Measurements from ENCODE around the gene MPDU1.
A peak's percentile ranks its signal among the peaks of the same experiment; 100 is the strongest.
"Not testable (repeated sequence)": the region's sequence is repeated elsewhere in the genome, so short reads cannot be mapped to it uniquely, and the experiment has no call there.

Gene MPDU1

GRCh38 chr17:7582396-7583252 is 1.0 kb upstream of the MPDU1 start:
- no peak for DNase-seq

GRCh38 chr17:7586673-7587419 is 3.2 kb downstream of the MPDU1 start:
- DNase-seq = no peak

DNA sequence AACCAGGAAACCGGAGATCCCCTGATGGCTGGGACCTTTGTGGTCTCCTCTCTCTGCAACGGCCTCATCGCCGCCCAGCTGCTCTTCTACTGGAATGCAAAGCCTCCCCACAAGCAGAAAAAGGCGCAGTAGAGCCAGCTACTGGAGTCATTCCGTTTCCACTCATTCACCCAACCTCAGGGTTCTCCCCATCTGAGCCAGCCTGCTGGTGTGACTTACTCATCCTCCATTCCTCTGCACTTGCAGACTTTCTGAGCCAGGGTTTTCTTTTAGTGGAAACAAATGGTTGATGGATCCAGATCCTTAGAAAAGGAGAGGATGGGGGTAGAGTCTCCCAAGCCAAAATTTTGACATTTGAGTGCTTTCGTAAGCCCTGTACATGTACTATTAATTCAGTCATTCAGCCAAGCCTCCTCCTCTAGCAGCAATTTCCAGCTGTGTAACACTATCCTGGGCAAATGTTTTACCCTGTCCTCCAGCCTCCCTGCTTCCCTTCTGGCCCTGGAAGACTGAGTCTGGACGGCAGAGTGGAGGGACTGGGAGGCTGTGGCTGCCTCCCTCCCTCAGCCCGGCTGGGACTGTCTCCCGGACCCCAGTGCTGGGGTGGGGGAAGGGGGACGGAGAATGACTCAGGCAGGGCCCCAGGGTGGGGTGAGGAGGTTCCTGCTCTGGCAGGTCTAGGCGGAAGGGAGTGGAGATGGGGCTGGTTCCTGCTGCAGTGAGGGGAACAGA is 3.9 kb downstream of the MPDU1 start:
- no peak for DNase-seq

DNA sequence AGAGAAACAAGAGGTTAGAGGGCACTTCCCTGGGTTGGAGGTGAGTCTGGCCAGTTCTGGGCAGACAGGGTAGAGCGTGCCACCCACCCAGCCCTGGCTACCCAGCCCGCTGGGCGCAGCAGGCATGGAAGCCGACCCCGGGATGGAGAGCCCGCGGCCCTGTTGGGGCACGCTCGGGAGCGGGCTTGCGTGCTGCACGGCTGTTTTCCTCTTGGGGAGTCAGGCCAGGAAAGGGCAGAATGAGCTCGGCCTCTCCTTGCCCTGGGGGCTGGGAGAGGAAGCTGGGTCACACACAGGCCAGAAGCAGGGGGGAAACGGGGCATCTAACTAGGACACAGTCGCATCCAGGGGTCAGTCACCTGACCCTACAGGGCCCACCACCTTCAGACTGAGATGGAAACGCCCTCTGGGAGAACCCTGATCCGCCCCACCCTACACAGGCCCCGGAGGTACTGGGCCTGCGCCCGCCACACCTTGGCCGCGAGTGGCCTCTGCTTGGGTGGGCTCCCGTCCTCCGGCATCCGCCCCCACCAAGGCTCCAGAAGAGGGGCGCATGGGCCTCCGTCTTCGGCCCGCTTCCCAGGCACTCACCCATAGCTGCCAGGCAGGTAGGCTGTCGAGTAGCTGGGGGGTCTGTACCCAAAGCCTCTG is 5.0 kb downstream of the MPDU1 start:
- no peak for DNase-seq

GRCh38 chr17:7589204-7589868 is 5.7 kb downstream of the MPDU1 start:
- DNase-seq = peak; percentile 59

- DNase-seq = no peak
These were observed 6.4 kb downstream of the MPDU1 start, which contains the start of gene SOX15 for GRCh38 chr17:7589891-7590691. SOX15 (minus strand) TSS chr17:7590094; CDS start chr17:7589676, 418 bp downstream.

DNA sequence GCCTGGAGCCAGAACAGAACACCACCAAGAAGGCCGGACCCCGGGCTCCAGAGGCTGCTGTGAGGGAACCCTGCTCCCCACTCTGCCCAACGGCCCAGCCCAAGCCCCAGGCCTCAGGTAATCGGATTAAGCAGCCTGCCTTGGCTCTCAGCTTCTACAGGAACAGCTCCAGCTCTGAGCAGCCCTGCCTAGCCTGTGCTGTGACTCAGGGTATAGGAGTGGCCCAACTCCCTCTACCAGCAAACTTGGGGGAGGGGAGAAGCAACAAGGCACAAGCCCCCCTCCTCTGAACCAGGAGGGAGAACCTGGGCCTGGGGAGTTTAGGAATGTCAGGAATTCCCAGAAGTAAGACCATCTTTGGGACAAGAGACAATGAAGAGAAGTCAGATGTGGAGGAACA is 7.1 kb downstream of the MPDU1 start:
- DNase-seq = no peak

- DNase-seq = no peak
These were observed 7.9 kb downstream of the MPDU1 start for GRCh38 chr17:7591596-7591995.

- no peak for DNase-seq
These were observed 8.9 kb downstream of the MPDU1 start for GRCh38 chr17:7592422-7593021.

DNA sequence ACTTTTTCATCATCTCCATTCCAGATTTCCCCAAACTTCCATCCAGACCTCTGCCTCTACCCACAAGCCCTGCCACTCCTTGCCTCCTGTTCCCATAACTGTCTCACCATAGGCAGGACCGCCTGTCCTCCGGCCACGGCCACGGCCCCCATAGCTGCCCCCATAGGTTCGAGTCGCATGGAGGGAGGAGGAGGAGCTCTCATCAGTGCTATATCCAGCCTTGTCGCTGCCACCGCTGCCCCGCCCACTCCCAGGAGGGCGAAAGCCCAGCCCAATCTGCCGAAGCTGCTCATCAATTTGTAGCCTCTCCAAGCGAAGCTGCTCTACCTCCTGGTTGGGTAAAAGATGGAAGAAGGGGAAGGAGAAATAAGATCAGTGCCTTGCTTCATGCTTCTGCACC is 9.6 kb downstream of the MPDU1 start:
- DNase-seq = no peak

- not testable (repeated sequence) for DNase-seq
These were observed 13.9 kb downstream of the MPDU1 start for GRCh38 chr17:7597561-7597960.

DNA sequence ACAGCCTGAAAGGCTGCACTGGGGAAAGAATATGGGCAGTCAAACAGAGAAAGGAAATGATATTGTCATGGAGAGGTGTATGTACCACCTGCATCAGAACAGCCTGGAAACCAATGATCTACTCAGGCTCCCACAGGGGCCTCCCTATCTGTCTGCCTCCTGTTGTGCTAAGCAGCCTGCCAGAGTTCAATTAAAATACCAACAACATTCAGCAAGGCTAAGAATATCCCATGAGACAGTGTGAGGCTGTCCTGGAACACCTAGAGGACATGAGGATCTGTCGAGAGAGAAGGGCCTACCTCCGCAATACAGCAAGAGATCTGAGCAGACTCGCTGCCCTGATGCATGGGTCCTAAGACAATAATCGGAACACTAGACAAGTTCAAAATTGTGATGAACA is 22.6 kb downstream of the MPDU1 start:
- no peak for DNase-seq

DNA sequence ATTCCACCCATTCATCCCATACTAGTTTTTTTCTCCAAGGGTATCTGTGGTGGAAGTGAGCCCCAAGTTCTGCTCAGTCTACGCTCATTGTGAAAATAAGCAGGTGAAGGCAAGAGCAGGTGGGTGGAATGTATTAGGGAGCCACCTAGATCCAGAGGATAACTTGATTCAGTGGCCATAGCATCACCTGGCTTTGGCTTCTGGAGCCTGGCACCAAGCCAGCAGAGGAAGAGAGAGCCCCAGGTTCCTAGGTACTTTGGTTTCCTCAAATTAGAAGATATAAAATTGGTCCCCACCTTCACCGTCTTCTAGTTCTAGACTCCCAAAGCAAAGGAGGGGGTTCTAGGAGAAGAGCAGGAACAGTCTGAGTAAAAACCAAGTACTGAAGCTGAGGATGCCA is 27.0 kb downstream of the MPDU1 start:
- no peak for DNase-seq

- no peak for DNase-seq
These were observed 28.1 kb downstream of the MPDU1 start for GRCh38 chr17:7611635-7612293.

GRCh38 chr17:7612294-7612640 is 28.6 kb downstream of the MPDU1 start:
- DNase-seq = no peak

GRCh38 chr17:7613769-7614424 is 30.2 kb downstream of the MPDU1 start:
- DNase-seq = no peak

DNA sequence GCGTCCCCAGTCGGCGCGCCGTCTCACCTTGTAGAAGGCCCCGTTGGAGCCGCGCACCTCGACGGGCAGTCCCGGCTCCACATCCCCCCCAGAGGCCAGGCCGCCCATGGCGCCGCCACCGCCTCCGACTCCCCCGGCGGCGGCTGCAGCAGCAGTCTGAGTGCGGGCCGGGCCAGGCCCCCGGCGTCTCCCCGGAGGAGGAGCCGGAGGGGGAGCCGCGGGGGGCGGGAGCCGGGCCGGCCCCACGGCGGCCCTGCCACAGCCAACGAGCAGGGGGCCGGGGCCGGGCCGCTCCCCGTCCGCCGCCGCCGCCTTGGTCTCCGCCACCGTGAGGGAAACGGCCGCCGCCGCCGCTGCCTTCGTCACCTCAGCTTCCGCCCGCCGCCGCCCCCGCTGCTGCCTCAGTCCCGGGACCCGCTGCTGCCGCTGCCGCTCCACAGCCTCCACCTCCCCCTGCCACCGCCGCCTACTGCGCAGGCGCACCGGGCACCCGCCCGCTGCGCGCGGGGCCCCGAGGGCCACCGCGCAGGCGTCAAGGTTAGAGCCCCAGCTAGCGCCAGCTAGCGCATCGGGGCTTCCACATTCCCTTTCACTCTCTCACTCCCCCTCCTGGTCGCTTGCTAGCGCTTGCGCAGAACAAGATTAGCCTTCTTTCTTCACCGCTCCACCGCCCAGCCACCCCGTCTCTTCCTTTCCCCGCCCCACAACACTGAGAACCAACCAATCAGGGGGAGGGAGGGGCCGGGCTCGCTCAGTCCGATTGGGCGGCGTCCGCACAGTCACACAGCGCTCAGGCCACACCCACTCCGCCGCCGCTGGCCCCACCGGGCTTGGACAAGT is 31.0 kb downstream of the MPDU1 start, which contains the start of gene FXR2:
TSS of gene FXR2 (minus strand) at position 473 of the 840 bp plus-strand sequence. CDS start at position 108, 365 bp downstream.
- DNase-seq = peak; percentile 100

- DNase-seq = no peak
These were observed 31.7 kb downstream of the MPDU1 start for GRCh38 chr17:7615265-7615747.

GRCh38 chr17:7618608-7619007 is 35.0 kb downstream of the MPDU1 start:
- no peak for DNase-seq

All from NCI-H748 treated with DMSO at 0.1 percent for 48 hours (cell line).